ENCODE data around the gene DPEP1.

GRCh38 chr16:89605186-89605970, 8.1 kb upstream of the DPEP1 start:
- TF ChIP-seq, protein P1, sequence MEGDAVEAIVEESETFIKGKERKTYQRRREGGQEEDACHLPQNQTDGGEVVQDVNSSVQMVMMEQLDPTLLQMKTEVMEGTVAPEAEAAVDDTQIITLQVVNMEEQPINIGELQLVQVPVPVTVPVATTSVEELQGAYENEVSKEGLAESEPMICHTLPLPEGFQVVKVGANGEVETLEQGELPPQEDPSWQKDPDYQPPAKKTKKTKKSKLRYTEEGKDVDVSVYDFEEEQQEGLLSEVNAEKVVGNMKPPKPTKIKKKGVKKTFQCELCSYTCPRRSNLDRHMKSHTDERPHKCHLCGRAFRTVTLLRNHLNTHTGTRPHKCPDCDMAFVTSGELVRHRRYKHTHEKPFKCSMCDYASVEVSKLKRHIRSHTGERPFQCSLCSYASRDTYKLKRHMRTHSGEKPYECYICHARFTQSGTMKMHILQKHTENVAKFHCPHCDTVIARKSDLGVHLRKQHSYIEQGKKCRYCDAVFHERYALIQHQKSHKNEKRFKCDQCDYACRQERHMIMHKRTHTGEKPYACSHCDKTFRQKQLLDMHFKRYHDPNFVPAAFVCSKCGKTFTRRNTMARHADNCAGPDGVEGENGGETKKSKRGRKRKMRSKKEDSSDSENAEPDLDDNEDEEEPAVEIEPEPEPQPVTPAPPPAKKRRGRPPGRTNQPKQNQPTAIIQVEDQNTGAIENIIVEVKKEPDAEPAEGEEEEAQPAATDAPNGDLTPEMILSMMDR (IDR thresholded peaks at IDR 0.05) = no peak
- TF ChIP-seq POLR2A (IDR thresholded peaks at IDR 0.05) = no peak
